BE2C (cell line): ENCODE data around the gene PAX3.

Experiments used
- DNase-seq: peaks from one replicate; pipeline ENCODE4 v3.0.0-alpha.2; 2020
- H3K27me3 ChIP-seq: fragments of 250-450 bp; sonication (Bioruptor Pico); 2 replicates; pipeline ENCODE4 v1.5.1; 2020; ENCODE audit warnings: mild to moderate bottlenecking
- H3K36me3 ChIP-seq: fragments of 250-450 bp; sonication (Bioruptor Pico); 2 replicates; pipeline ENCODE4 v1.5.1; 2020; ENCODE audit warnings: mild to moderate bottlenecking
- H3K4me1 ChIP-seq: fragments of 250-450 bp; sonication (Bioruptor Pico); 2 replicates; pipeline ENCODE4 v1.5.1; 2020
- H3K4me3 ChIP-seq: 2 replicates; pipeline ENCODE4 v1.5.1; 2011; ENCODE audit warnings: low read depth, low read length
- H3K9me3 ChIP-seq: fragments of 250-450 bp; sonication (Bioruptor Pico); 2 replicates; pipeline ENCODE4 v1.5.1; 2020
- TF ChIP-seq, protein P1 (sequence below): IDR thresholded peaks from 2 replicates; pipeline ENCODE4 v1.5.1; 2012; ENCODE audit warnings: mild to moderate bottlenecking, low read depth, low read length

The PAX3 gene

DNA sequence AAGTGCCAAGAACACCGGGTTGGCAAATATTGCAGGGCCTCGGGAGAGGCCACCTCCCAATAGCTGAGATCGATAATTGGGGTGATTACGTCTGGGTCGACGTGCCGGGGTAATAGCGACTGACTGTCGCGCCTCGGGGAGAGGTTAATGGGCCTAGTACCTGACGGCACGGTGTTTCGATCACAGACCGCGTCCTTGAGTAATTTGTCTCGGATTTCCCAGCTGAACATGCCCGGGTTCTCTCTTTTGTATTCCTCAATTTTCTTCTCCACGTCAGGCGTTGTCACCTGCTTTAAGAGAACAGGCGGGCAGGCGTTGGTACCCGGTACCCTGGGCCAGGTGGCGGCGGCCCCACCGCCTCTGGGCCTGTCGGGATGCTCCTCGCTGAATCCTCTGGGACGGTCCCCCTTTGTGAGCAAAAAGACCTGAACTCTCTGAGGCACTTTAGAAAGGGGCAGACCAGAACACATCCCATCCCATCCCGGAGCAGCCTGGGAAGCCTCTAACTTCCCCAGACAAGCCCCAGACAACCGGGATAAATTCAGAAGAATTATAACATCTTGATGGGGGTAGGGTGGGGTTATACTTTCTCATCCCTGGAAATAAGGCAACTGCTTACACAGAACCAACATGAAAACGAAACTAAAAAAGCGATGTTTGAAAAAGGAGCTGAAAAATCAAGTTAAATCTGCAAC lies 3.3 kb downstream of the PAX3 start:
- H3K4me3 ChIP-seq: no peak overlapping the region; the same call in 1 of the 2 replicates

DNA sequence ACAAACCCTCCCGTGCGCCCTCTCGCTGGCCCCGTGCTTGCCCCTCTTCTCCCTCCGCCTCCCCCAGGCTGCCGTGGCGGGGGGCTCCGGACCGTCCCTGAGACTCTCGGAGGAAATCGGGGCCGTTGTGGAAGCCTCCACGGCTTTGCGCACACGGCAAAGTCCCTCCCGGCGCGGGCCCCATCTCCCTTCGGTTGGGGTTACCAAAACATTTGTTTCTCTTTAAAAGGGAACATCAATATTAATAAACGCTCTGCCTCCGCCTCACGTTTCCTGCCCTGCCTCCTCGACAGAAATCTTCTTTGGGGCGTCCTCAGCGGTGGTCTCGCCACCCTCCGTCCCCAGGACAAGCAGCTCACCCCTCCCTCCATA lies 3.8 kb downstream of the PAX3 start:
- no peaks in the 10 kb centered on the region for H3K36me3 ChIP-seq
- no peak overlapping the region for H3K4me3 ChIP-seq
- H3K27me3 ChIP-seq: peaks cover 99% of the 10 kb centered on the region

More for the DNA sequence above, 3.3 kb downstream of the PAX3 start:
- DNase-seq: no peak
- H3K9me3 ChIP-seq: peaks cover 2% of the 10 kb centered on the region; the same call in 1 of the 2 replicates
- no peaks in the 10 kb centered on the region for H3K4me1 ChIP-seq
- H3K27me3 ChIP-seq: peaks cover 99% of the 10 kb centered on the region
- TF ChIP-seq, protein P1, sequence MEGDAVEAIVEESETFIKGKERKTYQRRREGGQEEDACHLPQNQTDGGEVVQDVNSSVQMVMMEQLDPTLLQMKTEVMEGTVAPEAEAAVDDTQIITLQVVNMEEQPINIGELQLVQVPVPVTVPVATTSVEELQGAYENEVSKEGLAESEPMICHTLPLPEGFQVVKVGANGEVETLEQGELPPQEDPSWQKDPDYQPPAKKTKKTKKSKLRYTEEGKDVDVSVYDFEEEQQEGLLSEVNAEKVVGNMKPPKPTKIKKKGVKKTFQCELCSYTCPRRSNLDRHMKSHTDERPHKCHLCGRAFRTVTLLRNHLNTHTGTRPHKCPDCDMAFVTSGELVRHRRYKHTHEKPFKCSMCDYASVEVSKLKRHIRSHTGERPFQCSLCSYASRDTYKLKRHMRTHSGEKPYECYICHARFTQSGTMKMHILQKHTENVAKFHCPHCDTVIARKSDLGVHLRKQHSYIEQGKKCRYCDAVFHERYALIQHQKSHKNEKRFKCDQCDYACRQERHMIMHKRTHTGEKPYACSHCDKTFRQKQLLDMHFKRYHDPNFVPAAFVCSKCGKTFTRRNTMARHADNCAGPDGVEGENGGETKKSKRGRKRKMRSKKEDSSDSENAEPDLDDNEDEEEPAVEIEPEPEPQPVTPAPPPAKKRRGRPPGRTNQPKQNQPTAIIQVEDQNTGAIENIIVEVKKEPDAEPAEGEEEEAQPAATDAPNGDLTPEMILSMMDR: no peak
- H3K36me3 ChIP-seq: no peaks in the 10 kb centered on the region

DNA sequence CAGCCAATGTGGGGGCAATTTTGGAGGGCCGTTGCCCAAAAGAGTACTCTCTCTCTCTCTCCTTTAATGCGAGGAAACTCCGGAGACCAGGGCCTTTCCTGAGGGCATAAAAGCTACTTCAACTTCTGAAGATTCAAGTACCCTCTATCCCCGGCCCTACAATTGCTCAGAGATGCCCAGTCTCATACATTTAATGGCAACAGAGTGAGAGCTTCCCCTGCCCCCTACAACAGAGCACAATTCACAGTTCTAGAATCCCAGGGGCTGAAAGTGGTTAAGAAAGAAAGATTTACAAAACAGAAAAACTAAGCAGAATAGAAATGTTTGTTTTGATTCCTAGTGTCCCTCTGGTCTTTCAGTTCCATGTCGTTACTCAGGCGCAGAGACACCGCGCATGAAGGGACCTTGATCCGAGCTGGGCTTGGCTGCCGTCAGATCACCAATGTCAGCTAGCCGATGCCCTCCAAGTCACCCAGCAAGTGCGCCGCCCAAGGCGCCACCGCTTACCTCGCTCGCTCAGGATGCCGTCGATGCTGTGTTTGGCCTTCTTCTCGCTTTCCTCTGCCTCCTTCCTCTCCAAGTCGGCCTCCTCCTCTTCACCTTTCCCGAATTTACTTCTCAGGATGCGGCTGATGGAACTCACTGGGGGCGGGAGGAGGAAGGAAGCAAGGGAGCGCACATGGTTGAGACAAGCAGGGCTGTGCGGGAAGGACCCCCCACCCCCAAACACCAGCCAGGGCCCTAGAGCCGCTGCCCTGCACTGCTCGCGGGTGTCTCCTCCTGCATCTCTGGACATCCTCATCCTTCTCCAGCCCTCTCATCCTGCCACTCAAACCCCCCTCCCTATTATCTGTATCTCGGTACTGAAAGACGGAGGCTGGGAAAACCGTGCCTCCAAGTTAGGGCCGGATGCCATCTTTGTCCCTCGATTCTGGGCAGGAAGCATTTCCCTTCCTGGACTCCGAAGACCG lies 4.9 kb downstream of the PAX3 start:
- TF ChIP-seq, protein P1: no peak
- H3K27me3 ChIP-seq: peaks cover 99% of the 10 kb centered on the region
- peaks cover 2% of the 10 kb centered on the region; the same call in 1 of the 2 replicates for H3K9me3 ChIP-seq
- DNase-seq: no peak
- no peaks in the 10 kb centered on the region for H3K4me1 ChIP-seq
- no peaks in the 10 kb centered on the region for H3K36me3 ChIP-seq
- H3K4me3 ChIP-seq: no peak overlapping the region

More for the DNA sequence above, 3.8 kb downstream of the PAX3 start:
- no peaks in the 10 kb centered on the region for H3K4me1 ChIP-seq
- H3K9me3 ChIP-seq: peaks cover 2% of the 10 kb centered on the region; the same call in 1 of the 2 replicates
- TF ChIP-seq, protein P1: no peak
- DNase-seq: no peak

DNA sequence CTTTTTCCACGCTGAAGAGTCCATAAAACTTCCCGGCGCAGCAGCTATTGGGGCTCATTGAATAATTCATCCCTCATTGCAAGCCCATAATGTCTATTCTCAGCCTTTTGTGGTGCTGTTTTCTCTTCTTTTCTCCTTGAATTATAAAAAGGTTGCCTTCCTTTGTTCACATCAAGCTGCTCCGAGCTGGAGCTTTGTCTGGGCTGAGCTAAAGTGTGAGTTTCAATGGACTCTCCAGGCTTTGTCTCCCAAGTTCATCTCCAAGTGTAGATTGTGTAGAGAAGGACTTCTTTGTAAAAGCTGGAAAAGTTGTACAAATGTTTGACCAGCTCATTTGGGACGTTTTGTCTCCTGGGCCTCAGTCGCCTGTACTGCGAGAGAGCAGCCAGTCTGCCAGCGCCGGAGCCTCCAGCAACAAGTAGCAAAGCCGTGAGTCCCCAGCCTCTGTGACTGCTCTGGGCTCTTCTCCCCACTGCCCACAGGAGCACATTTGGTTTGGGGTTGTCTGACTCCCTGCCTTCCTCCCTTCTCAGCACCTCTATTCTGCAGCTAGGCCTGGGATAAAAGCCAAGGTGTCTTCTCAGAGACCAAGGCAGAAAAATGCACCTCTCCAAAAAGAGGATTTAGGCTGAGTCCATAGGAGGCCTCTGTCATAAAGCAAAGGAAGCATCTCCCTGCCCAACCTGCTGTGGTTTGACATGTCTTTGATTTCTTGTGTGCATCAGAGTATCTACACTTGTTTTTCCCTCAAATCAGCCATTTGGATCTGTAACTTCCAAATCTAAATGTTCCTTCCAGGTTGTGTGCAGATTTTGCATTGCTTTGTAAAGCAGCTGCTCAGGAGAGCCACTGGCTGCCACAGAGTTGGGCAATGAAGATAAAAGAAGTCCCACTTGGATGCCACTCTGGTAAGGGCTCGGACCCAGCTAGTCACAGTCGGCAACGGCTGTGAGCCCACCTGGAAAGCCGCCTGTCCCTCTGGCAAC lies 6.4 kb downstream of the PAX3 start:
- Histone ChIP-seq H3K4me1 (no peaks in the 10 kb centered on the region), H3K27me3 (peaks cover 99% of the 10 kb centered on the region), H3K36me3 (no peaks in the 10 kb centered on the region), H3K4me3 (no peak overlapping the region), H3K9me3 (peaks cover 2% of the 10 kb centered on the region; the same call in 1 of the 2 replicates)
- no peak for DNase-seq
- TF ChIP-seq, protein P1: no peak

DNA sequence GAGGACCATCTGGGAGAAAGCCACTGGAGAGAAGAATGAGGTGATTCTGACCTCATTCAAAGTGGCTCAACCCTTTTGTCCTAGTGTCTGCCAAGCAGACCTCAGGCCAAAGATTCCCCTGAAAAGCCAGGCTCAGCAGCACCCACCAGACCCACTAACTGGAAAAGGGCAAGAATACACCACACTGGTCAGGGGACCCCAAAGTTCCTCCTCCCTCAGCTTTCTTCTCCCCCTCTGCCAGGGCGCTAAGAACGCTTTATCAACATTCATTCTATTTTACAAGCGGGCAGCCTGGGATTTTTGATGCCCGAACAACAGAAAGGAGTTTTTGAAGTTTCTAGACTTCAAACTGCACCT lies 7.3 kb downstream of the PAX3 start:
- TF ChIP-seq, protein P1: no peak
- Histone ChIP-seq H3K27me3 (peaks cover 99% of the 10 kb centered on the region), H3K36me3 (no peaks in the 10 kb centered on the region), H3K9me3 (no peaks in the 10 kb centered on the region), H3K4me3 (no peak overlapping the region), H3K4me1 (no peaks in the 10 kb centered on the region)
- no peak for DNase-seq
